GM18907 (cell line): ENCODE results near the gene ABCA13.
"Not testable (repeated sequence)": the region's sequence is repeated elsewhere in the genome, so short reads cannot be mapped to it uniquely, and the experiment has no call there.

Experiments
- ATAC-seq: cut with Tn5 transposase; IDR thresholded peaks from one replicate; pipeline ENCODE4 v1.9.1; 2021; ENCODE audit warnings: mild to moderate bottlenecking, moderate library complexity; ENCODE audit not compliant: unreplicated experiment

The ABCA13 gene, protein sequence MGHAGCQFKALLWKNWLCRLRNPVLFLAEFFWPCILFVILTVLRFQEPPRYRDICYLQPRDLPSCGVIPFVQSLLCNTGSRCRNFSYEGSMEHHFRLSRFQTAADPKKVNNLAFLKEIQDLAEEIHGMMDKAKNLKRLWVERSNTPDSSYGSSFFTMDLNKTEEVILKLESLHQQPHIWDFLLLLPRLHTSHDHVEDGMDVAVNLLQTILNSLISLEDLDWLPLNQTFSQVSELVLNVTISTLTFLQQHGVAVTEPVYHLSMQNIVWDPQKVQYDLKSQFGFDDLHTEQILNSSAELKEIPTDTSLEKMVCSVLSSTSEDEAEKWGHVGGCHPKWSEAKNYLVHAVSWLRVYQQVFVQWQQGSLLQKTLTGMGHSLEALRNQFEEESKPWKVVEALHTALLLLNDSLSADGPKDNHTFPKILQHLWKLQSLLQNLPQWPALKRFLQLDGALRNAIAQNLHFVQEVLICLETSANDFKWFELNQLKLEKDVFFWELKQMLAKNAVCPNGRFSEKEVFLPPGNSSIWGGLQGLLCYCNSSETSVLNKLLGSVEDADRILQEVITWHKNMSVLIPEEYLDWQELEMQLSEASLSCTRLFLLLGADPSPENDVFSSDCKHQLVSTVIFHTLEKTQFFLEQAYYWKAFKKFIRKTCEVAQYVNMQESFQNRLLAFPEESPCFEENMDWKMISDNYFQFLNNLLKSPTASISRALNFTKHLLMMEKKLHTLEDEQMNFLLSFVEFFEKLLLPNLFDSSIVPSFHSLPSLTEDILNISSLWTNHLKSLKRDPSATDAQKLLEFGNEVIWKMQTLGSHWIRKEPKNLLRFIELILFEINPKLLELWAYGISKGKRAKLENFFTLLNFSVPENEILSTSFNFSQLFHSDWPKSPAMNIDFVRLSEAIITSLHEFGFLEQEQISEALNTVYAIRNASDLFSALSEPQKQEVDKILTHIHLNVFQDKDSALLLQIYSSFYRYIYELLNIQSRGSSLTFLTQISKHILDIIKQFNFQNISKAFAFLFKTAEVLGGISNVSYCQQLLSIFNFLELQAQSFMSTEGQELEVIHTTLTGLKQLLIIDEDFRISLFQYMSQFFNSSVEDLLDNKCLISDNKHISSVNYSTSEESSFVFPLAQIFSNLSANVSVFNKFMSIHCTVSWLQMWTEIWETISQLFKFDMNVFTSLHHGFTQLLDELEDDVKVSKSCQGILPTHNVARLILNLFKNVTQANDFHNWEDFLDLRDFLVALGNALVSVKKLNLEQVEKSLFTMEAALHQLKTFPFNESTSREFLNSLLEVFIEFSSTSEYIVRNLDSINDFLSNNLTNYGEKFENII (N-terminal part only)

DNA sequence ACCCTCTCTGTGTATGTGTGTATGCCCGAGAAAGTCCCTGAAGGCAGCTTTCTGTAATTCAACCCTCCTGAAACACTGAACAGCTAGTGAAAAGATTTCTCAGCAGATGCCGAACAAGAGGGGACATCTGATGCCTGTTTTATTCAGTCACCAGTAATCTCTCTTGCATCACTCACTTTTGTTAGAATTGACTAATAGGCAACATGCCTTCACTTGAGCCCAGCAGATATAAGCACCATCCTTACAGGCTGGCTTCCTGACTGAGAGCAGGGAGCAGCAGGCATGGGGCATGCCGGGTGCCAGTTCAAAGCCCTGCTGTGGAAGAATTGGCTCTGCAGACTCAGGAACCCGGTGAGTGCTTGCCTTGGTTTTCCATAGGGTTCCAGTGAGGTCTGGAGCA is at the start of gene ABCA13:
ABCA13 (plus strand) TSS at position 257 of the 400 bp plus-strand sequence; CDS start at position 283, 26 bp downstream.
- ATAC-seq: no peak

DNA sequence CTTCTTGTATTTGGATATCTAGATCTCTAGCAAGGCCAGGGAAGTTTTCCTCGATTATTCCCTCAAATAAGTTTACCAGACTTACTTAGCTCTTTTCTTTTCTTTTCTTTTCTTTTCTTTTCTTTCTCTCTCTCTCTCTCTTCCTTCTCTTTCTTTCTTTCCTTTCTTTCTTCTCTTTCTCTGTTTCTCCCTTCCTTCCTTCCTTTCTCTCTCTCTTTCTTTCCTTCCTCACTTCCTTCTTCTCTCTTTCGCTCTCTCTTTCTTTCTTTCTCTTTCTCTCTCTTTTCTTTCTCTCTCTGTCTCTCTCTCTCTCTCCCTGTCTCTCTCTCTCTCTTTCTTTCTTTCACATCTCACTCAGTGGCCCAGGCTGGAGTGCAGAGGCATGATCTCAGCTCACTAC is 45.2 kb upstream of the ABCA13 start:
- ATAC-seq: no peak

DNA sequence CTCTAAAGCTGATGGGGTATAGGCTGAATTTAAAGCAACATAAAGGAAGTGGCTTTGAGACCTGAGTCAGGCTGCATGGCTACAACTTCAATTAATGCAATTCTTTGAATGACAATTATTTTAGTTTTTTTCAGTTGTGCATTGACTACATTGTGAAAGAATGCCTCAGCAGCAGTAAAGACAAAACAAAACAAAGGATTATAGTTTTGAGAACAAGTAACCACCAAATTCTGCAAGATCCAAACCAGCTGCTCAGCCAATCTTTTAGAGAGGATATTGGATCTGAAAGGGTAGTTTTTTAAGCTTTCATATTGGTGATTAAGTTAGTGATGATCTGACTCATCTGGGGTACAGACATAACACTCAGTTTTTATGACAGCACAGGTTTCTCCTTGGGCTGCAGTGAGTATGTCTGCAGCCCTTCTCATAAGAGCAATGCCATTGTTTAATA is 40.6 kb upstream of the ABCA13 start:
- peak; percentile 76 for ATAC-seq

DNA sequence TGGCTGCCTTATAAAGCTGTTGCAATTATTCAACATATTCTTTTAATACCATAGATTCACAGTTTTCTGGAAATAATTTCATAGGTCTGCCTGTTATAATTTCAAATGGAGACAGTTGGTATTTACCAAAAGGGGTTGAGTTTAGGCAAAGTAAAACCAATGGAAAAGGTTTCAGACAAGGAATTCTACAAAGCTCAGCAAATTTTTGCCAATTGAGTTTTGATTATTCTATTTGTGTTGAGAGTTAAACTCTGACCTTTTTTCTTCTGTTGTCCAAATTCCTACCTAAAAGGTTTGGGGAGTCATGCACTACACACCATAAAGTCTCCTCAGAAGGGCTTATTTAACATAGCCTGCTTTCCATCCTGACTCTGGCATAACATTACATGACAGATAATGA is 38.5 kb upstream of the ABCA13 start:
- no peak for ATAC-seq

DNA sequence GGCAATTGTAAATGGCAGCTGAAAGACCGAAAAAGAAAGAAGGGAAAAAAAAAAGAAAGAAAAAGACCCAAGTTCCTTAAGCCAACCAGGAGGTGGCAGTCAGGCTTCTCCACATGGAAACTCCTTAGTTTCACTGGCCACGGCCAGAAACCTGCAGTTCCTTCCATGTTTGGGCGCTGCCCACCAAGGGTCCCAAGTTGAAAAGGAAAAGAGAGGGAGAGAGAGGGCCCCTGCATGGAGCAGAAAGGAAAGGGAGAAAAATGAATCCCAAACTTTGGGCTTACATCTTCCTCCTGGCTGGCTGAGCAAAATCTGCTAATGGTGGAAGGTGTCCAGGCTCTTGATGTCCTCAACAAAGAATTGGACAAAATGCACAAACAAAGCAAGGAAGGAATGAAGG is 31.8 kb upstream of the ABCA13 start:
- no peak for ATAC-seq

DNA sequence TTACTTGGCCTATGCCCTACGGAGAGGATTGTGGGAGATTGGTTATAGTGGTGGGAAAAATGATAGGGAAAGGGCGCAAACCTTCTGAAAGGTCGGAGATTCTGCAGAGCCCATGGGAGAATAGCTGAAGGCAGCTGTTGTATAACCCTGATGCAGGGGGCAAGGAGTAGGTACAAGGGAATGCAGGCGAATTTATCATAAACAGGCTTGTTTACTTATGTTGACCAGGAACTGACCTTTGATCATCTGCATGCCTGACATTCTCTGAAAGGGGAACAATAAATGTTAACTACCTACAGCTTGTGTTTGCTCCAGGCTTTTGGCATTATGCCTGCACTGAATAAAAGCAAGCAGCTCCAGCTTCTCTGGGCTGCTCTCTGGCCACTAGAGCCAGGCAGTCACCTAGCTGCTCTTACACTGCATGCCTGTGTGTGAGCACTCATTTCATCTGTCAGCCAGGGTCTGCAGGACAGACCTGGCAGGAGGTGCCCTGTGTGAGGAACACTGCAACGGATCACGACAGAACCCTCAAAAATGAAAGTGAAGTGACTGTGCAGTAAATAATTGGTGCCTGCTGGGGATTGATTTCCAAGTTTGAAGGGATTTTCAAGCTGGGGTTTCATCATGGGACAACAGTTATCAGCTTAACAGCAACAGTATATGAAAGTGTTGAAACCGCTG is 31.1 kb upstream of the ABCA13 start:
- ATAC-seq: no peak

DNA sequence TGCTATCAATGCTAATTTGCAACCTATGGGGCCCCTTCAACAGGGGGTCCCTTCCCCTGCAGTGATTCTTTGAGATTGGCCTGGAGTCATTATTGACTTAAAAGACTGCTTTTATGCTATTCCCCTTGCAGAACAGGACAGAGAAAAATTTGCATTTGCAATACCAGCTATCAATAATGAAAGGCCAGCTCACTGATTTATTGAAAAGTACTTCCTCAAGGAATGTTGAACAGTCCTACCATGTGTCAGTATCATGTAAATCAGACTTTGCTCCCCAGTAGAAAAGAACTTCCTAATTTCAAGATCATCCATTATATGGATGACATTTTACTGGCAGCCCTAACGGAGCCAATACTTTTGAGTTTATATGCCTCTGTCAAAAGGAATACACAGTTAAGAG is 29.7 kb upstream of the ABCA13 start:
- ATAC-seq: no peak

DNA sequence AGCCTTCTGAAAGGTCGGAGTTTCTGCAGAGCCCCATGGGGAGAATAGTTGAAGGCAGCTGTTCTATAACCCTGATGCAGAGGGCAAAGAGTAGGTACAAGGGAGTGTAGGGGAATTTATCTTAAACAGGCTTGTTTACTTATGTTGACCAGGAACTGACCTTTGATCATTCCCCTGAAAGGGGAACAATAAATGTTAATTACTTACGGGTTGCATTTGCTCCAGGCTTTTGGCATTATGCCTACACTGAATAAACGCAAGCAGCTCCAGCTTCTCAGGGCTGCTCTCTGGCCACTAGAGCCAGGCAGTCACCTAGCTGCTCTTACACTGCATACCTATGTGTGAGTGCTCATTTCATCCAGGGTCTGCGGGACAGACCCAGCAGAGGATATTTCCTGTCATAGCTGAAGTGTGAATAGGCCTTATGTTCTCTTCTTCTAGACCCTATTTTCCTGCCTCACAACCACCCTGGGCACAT is 26.9 kb upstream of the ABCA13 start:
- ATAC-seq: no peak

DNA sequence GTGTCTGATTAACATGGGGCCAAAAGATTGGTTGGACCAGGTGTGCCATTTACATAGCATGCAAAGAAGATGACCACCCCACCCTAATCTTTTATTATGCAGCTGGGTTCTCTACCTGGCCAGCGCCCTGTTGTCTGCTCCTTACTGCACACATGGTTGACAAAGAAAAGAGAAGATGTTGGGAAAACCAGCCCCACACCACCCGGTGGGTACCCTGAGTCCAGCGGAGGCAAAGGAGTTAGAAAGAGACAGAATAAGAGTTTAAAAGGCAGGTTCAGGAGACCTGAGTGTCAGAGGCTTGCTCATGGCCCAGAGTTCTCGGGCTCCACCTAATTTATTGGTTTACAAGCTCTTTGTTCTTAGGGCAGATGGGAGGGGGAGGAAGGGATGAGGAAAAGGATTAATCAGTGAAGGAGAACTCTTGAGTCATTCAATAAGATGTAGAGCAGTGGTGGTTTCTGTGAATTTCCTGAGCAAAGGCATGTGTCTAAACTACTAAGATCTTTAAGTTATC is 24.1 kb upstream of the ABCA13 start:
- no peak for ATAC-seq

DNA sequence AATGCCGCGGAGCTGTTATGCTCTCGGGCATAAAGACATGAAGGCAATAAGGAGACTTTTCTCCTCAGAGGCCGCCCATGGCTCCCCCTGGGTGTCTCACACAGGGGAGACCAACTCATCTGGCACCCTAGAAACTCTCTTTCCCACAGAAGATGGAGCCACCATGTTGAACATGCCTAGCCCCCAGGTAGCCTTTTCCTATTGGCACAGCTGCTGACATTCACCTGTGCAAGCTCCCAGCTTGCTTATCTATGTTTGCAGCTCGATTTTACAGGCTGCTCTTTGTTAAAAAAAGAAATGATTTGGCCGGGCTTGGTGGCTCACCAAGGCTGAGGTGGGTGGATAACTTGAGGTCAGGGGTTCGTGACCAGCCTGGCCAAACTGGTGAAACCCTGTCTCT is 23.6 kb upstream of the ABCA13 start:
- not testable (repeated sequence) for ATAC-seq

DNA sequence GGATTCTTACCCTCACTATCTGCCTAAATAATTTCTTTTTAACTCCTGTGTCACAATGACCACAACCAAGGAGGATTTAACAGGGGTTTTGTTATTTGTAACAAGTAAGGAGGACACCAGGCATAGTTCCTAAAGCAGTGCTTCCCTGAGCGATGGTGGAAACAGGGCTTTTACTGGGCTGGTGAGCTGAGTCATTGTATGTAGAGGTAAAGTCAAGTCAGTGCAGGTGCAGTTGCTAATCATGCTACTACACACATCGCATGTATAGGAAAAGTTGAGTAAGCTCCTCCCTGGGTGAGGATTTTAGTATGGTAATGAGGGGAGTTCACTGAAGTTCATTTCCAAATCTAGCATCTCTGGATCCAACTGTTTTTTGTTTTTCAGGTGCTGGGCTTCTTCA is 22.9 kb upstream of the ABCA13 start:
- no peak for ATAC-seq

DNA sequence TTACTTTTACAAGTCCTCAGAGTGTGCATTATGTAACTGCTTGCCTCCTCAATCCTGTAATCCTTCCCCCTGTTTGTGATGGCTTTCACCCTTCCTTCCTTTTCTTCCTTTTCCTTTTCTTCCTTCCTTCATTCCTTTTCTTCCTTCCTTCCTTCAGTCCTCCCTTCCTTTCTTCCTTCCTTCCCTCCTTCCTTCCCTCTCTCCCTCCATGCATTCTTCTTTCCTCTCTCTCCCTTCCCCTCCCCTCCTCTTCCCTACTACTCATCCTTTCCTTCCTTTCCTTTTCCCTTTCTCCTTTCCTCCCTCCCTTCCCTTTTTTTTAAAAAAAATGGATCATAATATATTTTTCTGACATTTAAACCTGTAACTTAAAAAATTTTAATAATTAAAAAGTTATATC is 22.2 kb upstream of the ABCA13 start:
- no peak for ATAC-seq

DNA sequence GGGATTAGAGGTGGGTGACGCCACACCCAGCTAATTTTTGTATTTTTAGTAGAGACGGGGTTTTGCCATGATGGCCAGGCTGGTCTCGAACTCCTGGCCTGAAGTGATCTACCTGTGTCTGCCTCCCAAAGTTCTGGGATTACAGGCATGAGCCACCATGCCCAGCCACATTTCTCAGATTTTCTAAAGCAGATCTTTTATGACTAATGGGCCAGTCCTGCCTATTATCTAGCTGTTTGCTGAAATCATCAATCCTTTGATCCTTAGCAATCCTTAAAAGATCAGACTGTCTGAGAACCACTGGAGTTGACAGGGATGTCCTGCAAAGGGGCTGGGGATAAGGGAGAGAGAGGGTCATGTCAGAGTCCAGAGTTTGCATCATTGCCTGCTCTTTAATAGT is 21.2 kb upstream of the ABCA13 start:
- no peak for ATAC-seq

DNA sequence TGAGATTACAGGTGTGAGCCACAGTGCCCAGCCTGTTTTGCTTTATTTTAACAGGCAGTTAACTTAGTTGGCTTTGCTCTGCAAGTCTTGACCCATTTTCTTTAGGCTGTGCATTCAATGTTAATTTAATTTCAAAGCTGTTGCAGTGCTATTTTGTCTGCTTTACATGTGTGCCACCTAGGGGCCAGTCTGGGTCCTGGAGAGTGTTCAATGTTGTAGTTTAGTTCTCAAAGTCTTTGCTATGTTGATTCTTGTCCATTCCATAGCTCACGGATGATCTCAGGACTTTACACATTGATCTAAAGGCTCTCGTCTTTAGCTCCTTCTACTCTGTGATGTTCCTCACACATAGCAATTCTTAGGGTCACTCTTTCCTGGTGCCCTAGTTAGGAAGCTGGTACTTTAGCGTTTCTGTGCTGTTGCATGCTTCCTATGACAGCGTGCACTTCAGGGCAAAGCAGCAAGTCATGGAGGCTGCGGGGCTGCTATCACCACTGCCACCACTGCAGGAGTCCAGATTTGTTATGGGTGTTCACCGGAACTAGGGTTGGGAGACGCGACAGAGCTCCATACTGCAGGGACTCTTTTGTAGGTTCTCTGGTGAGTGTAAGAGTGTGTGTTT is 16.4 kb upstream of the ABCA13 start:
- peak; percentile 79 for ATAC-seq

DNA sequence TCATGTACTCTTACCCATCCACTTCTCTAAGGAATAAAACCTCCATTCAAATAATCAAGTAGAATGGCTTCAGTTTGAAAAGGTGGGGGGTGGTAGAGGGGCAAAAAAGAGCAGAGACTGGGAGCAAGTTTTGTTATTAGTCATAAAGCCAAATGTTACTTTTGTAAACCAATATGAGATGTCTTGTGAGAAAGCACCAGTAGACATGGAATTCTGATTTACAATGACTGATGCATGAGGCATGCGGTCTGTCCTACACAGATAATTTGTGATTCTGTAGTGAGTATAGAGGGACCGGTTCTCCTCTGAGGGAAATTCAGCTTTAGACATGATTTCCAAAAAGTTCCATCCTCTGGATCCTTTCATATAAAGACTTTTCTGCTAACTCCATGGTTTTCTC is 12.9 kb upstream of the ABCA13 start:
- ATAC-seq: no peak

DNA sequence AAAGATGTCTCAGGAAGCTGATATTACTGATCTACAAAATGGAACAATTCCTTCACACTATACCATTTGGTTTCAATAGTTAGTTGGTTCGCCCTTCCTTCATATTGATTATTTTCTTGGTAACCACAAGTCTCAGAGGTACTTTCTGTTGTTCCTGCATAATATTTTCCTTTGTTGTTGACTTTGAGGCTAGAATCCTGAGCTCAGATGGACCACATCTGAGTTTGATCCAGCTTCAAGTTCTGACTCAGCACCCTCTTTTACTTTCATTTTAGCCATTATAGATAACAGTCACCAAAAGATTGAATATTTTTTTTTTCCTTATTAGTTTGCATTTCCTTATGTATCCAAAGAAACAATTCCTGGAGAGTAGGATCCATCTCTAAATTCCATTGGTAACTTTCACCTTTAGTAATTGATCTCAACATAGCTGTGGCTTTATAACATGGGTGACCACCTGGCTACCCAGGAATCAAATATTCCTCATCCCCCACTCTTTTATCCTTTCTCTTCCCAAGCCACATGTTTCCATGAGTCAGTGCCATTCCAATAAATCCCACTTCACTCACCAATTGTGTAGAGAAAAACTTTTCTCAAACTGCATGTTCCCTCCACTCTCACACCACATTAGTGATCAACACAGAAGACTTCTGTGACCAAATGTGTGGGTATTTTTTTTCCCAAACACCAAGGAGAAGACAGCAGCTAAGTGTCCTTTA is 9.7 kb upstream of the ABCA13 start:
- no peak for ATAC-seq

DNA sequence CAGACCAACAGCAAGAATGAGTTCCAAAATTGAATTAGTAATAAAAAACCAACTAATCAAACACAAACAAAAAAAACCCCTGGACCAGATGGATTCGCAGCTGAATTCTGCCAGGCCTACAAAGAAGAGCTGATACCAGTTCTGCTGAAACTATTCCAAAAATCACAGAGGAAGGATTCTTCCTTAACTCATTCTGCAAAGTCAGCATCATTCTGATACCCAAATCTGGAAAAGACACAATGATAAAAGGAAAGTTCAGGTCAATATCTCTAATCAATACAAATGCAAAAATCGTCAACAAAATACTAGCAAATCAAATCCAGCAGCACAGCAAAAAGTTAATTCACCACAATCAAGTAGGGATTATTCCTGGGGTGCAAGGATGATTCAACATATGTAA is 6.1 kb upstream of the ABCA13 start:
- no peak for ATAC-seq

DNA sequence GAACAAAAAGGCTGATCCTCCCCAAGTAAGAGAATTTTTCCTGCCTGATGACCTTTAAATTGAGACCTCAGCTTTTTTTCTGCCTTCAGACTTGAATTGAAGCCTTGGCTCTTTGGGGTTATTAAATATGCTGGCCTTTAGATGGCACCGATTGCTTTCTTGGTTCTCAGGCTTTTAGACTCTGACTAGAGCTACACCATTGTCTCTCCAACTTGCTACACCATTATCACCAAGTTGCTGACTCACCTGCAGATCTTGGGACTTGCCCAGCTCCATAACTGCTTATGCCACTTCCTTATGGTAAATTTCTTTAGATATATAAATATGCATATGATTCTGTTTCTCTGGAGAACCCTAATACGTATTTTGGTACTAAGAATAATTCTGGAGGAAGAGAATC is 3.1 kb upstream of the ABCA13 start:
- ATAC-seq: no peak

DNA sequence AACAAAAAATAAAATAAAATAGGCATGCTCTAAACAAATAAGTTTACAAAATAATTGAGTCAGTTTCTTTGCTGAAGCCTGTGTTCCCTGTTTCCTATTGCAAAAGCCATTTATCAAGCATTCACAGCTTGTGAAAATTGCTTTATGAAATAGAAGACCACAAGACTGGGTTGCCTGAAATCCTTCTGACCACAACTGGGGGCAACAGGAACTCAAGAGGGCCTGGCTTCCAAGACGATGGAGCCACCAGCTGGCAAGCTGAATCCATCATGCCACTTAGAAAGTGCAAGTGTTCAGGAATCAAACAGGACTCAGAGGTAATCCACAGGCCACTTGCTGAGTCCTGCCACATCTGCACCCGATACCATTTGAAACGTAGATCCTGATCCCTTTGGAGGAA is 752 bp upstream of the ABCA13 start:
- no peak for ATAC-seq
